Measurements from ENCODE around the gene ACSM6.

GRCh38 chr10:95176101-95176500 is 17.9 kb upstream of the ACSM6 start:
- no peak for TF ChIP-seq CTCF (IDR thresholded peaks at IDR 0.05)
- no peak for TF ChIP-seq POLR2AphosphoS5 (IDR thresholded peaks at IDR 0.05; ENCODE audit: insufficient read depth in 1 of 2, low read depth in 1 of 2)
